ENCODE measurements around the gene CHI3L2. TPM values are rescaled to one million over a fixed set of nuclear protein-coding genes. Genes with fewer than 3 reads are reported as not detected.

CHI3L2 gene
- total and polyA plus RNA-seq, 12 donors = 0.78 to 9.4 (median 2.4) TPM; not detected in 1

- Histone ChIP-seq H3K4me1 (peaks cover 0 to 3% (median 0%) of the 10 kb centered on the region in 9 donors), H3K4me3 (no peak overlapping the region), H3K9me3 (no peaks in the 10 kb centered on the region), H3K27ac (no peak overlapping the region), H3K27me3 (peaks cover 0 to 8% (median 0%) of the 10 kb centered on the region in 7 donors), H3K36me3 (no peaks in the 10 kb centered on the region)
- DNase-seq = no peak
- 35% methylated on average over 1 of the region's 1 CpG for WGBS, 2 donors
- no peak for ATAC-seq
- TF ChIP-seq, protein P1, sequence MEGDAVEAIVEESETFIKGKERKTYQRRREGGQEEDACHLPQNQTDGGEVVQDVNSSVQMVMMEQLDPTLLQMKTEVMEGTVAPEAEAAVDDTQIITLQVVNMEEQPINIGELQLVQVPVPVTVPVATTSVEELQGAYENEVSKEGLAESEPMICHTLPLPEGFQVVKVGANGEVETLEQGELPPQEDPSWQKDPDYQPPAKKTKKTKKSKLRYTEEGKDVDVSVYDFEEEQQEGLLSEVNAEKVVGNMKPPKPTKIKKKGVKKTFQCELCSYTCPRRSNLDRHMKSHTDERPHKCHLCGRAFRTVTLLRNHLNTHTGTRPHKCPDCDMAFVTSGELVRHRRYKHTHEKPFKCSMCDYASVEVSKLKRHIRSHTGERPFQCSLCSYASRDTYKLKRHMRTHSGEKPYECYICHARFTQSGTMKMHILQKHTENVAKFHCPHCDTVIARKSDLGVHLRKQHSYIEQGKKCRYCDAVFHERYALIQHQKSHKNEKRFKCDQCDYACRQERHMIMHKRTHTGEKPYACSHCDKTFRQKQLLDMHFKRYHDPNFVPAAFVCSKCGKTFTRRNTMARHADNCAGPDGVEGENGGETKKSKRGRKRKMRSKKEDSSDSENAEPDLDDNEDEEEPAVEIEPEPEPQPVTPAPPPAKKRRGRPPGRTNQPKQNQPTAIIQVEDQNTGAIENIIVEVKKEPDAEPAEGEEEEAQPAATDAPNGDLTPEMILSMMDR (IDR thresholded peaks at IDR 0.05) = no peak
- intact Hi-C loops (cut with DNase I) = no loop called here
Observed at GRCh38 chr1:111286912-111287311, 59.4 kb downstream of the CHI3L2 start.

GRCh38 chr1:111289371-111289770 is 61.9 kb downstream of the CHI3L2 start:
- 51 to 57% methylated on average over 5 of the region's 5 CpGs for WGBS, 2 donors
- intact Hi-C loops (cut with DNase I) = no loop called here

GRCh38 chr1:111290104-111290503 is 62.6 kb downstream of the CHI3L2 start:
- WGBS, 2 donors = 68 to 72% methylated on average over 3 of the region's 3 CpGs
- ATAC-seq (no peak), DNase-seq (no peak)
- Histone ChIP-seq H3K36me3 (no peaks in the 10 kb centered on the region), H3K27me3 (peaks cover 0 to 8% (median 0%) of the 10 kb centered on the region in 7 donors), H3K4me1 (peaks cover 0 to 3% (median 0%) of the 10 kb centered on the region in 9 donors), H3K9me3 (no peaks in the 10 kb centered on the region), H3K4me3 (no peak overlapping the region), H3K27ac (no peak overlapping the region)
- TF ChIP-seq, protein P1 (IDR thresholded peaks at IDR 0.05) = no peak
- intact Hi-C loops (cut with DNase I) = loop anchor here in 1 of 10 donors (5.0 kb wide), 1 partner anchor 317 kb away; no protein-coding TSS in a partner anchor

More at GRCh38 chr1:111289371-111289770, 61.9 kb downstream of the CHI3L2 start:
- peaks cover 0 to 8% (median 0%) of the 10 kb centered on the region in 7 donors for H3K27me3 ChIP-seq
- no peaks in the 10 kb centered on the region for H3K36me3 ChIP-seq
- peaks cover 0 to 3% (median 0%) of the 10 kb centered on the region in 9 donors for H3K4me1 ChIP-seq
- no peak overlapping the region for H3K4me3 ChIP-seq
- DNase-seq = no peak
- ATAC-seq = no peak
- no peak overlapping the region for H3K27ac ChIP-seq
- TF ChIP-seq, protein P1 (IDR thresholded peaks at IDR 0.05) = no peak
- no peaks in the 10 kb centered on the region for H3K9me3 ChIP-seq

- H3K27me3 ChIP-seq = peaks cover 0 to 8% (median 0%) of the 10 kb centered on the region in 7 donors
- H3K4me3 ChIP-seq = no peak within 1 kb of the TSS
- intact Hi-C loops (cut with DNase I) = loop anchor here in 1 of 10 donors (5.0 kb wide), 1 partner anchor 317 kb away; no protein-coding TSS in a partner anchor
- H3K36me3 ChIP-seq = no peaks in the 10 kb centered on the region
- DNase-seq (peak in 1 of 2 donors; percentile 37), ATAC-seq (peak in 4 of 8 donors; percentile 55 to 62 (median 58))
- no peaks in the 10 kb centered on the region for H3K9me3 ChIP-seq
- peaks cover 0 to 3% (median 0%) of the 10 kb centered on the region in 9 donors for H3K4me1 ChIP-seq
- no peak within 1 kb of the TSS for H3K27ac ChIP-seq
- WGBS, 2 donors = 37 to 38% methylated on average over 7 of the region's 7 CpGs
- TF ChIP-seq, protein P1 (IDR thresholded peaks at IDR 0.05) = no peak
Observed at GRCh38 chr1:111290630-111291029, 63.1 kb downstream of the CHI3L2 start, which contains the start of gene CHIA. TSS of gene CHIA (plus strand) at chr1:111290851. CDS start at chr1:111310468, 19,617 bp downstream.

Other genes with a start within 250 kb of the CHI3L2 start
- gene DRAM2, start 87.6 kb upstream of the CHI3L2 start, total RNA-seq = 10 to 100 TPM; 26.7 to 49.5 (median 34.6) TPM
- gene DRAM2, start 87.6 kb upstream of the CHI3L2 start, polyA plus RNA-seq = 10 to 100 TPM; 33.8 to 35.1 TPM
- gene CEPT1, start 87.5 kb upstream of the CHI3L2 start, total RNA-seq = 10 to 100 TPM in 8 of 10 donors, 1 to 10 TPM in 2; 8.5 to 17.2 (median 13.1) TPM
- 10 to 100 TPM in 1 of 2 donors, 1 to 10 TPM in 1; 6.6 to 19.5 TPM for gene CEPT1, start 87.5 kb upstream of the CHI3L2 start, polyA plus RNA-seq
- gene DENND2D, start 27.1 kb upstream of the CHI3L2 start, total RNA-seq = 10 to 100 TPM in 1 of 10 donors, 1 to 10 TPM in 3, under 1 TPM in 6; 0.46 to 11.9 (median 0.85) TPM
- 1 to 10 TPM; 1.1 to 2.3 TPM for gene DENND2D, start 27.1 kb upstream of the CHI3L2 start, polyA plus RNA-seq
- gene CHIA, start 63.1 kb downstream of the CHI3L2 start, total RNA-seq = not detected
- under 1 TPM in 1 of 2 donors, not detected in 1; 0.30 TPM for gene CHIA, start 63.1 kb downstream of the CHI3L2 start, polyA plus RNA-seq
- under 1 TPM in 9 of 10 donors, not detected in 1; 0.19 to 0.75 (median 0.40) TPM for gene OVGP1, start 200.0 kb downstream of the CHI3L2 start, total RNA-seq
- 1 to 10 TPM in 1 of 2 donors, under 1 TPM in 1; 0.43 to 2.5 TPM for gene OVGP1, start 200.0 kb downstream of the CHI3L2 start, polyA plus RNA-seq
- gene WDR77, start 221.5 kb downstream of the CHI3L2 start, total RNA-seq = 10 to 100 TPM; 26.0 to 40.3 (median 35.3) TPM
- 10 to 100 TPM; 21.4 to 55.8 TPM for gene WDR77, start 221.5 kb downstream of the CHI3L2 start, polyA plus RNA-seq
- 100 to 1,000 TPM; 566 to 899 (median 797) TPM for gene ATP5PB, start 221.8 kb downstream of the CHI3L2 start, total RNA-seq
- gene ATP5PB, start 221.8 kb downstream of the CHI3L2 start, polyA plus RNA-seq = 100 to 1,000 TPM; 146 to 661 TPM
- 10 to 100 TPM in 3 of 10 donors, 1 to 10 TPM in 7; 1.5 to 23.8 (median 3.4) TPM for gene C1orf162, start 246.3 kb downstream of the CHI3L2 start, total RNA-seq
- gene C1orf162, start 246.3 kb downstream of the CHI3L2 start, polyA plus RNA-seq = 10 to 100 TPM; 11.6 to 21.6 TPM

Data from heart right ventricle (tissue), 16 donors.